C1 segment of cervical spinal cord (tissue), 14 donors: ENCODE results near the gene C1S.
"Not testable (repeated sequence)": the region's sequence is repeated elsewhere in the genome, so short reads cannot be mapped to it uniquely, and the experiment has no call there.

Experiments
- DNase-seq, 14 donors: peaks; one replicate each; lab custom pipeline; 2025; lab: John Stamatoyannopoulos, UW

The C1S gene

GRCh38 chr12:7102582-7102981 lies 42.1 kb downstream of the C1S start:
- no peak for DNase-seq

- DNase-seq: no peak
Observed at GRCh38 chr12:7103837-7104584, 43.5 kb downstream of the C1S start.

GRCh38 chr12:7106082-7106481 lies 45.6 kb downstream of the C1S start:
- DNase-seq: no peak

- not testable (repeated sequence) for DNase-seq
Observed at GRCh38 chr12:7107181-7107580, 46.7 kb downstream of the C1S start.

GRCh38 chr12:7107636-7108002 lies 47.1 kb downstream of the C1S start:
- DNase-seq: no peak

GRCh38 chr12:7108003-7108795 lies 47.7 kb downstream of the C1S start:
- DNase-seq: peak in 5 of 14 donors; percentile 11 to 42 (median 36)

GRCh38 chr12:7108796-7109571 lies 48.5 kb downstream of the C1S start, which contains the start of gene C1RL:
TSS of gene C1RL (minus strand) at chr12:7109214. CDS start at chr12:7109180, 34 bp downstream.
- DNase-seq: peak in 12 of 14 donors; percentile 32 to 76 (median 70)

GRCh38 chr12:7109572-7109920 lies 49.0 kb downstream of the C1S start:
- no peak for DNase-seq

- no peak for DNase-seq
Observed at GRCh38 chr12:7110661-7111060, 50.1 kb downstream of the C1S start.

GRCh38 chr12:7112041-7112440 lies 51.5 kb downstream of the C1S start:
- no peak for DNase-seq

GRCh38 chr12:7113389-7113871 lies 52.9 kb downstream of the C1S start:
- peak in 3 of 14 donors; percentile 3 to 8 (median 6) for DNase-seq

- DNase-seq: no peak
Observed at GRCh38 chr12:7114008-7114407, 53.5 kb downstream of the C1S start.

- no peak for DNase-seq
Observed at GRCh38 chr12:7114851-7115250, 54.3 kb downstream of the C1S start.

GRCh38 chr12:7116196-7116595 lies 55.7 kb downstream of the C1S start:
- no peak for DNase-seq

- no peak for DNase-seq
Observed at GRCh38 chr12:7116916-7117315, 56.4 kb downstream of the C1S start.

- DNase-seq: no peak
Observed at GRCh38 chr12:7117670-7118069, 57.2 kb downstream of the C1S start.

GRCh38 chr12:7118881-7119280 lies 58.4 kb downstream of the C1S start:
- DNase-seq: no peak

GRCh38 chr12:7120166-7120565 lies 59.6 kb downstream of the C1S start:
- DNase-seq: no peak
